Activated CD8-positive, alpha-beta memory T cell treated with anti-CD3 and anti-CD28 coated beads for 48 hours (primary cell): ENCODE data around the gene DCTPP1.
"Not testable (repeated sequence)": the region's sequence is repeated elsewhere in the genome, so short reads cannot be mapped to it uniquely, and the experiment has no call there.

ENCODE experiments used
- DNase-seq, 3 experiments: peaks; one replicate each; pipeline ENCODE4 v3.0.0-alpha.2; 2020; ENCODE audit warnings: low read depth in 2 of 3, low spot score in 2 of 3

DCTPP1 gene

DNA sequence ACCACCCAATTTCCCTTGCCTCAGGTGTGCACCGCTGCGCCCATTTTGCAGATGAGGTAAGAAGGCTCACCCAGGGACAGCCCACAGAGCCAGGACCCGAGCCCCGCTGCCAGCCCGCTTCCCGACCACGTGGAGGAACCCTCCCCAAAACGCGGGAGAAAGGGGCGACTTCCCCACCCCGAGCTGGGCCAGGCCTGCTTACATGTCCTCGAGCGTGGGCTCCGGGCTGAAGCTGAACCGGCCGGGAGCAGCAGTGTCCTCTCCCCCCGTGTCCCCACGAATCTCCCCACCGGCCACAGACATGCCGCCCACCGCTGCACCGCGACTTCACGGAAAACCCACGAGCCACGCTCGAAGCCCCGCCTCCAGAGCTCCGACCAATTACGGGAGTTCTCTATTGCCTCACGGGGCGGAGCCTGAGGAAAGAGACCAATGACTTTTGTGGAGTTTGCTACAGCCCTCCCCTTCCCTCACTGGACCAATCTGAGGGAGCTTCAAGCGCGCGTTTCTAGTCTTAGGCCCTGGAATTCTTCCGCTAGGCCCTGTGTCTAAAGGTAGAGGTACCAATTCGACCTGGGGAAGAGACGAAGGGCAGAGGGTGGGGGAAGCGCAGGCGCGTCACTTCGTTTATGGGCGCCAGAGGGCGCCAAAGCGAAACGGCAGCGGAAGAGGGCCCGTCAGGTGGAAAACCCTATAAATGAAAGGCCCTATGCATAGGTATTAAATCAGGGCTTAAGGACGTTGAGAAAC is at the start of gene DCTPP1:
Gene DCTPP1 (minus strand): TSS at position 353 of the 750 bp plus-strand sequence. CDS start 50 bp downstream, at position 303.
- DNase-seq, result peak; percentile 77 to 86 (median 84)

DNA sequence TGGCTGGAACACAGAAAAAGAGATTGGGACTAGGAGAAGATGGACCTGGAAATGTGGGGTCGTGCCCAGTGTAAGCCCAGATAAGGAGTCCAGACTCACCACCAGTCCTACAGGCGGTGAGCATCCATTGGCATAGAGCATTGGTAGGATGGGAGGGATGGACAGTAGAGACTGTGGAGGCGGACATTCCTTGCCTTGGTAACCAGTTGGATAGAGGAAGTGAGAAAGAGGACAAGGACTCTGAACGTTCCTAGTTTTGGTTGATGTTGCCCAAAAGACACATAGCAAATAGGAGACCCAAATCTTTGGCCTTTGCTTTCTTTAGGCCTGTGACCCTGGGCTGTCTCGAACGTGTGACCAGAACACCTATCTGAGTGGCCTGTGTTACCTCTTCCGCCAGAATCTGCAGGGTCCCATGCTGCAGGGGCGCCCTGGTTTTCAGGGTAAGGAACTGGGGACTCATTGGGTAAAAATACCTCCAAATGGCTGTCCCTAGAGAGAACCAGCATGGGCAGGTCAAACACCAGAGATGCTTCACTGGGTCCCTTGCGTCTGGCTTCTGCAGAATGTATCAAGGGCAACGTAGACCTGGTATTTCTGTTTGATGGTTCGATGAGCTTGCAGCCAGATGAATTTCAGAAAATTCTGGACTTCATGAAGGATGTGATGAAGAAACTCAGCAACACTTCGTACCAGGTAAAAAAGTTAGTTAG is 49.1 kb upstream of the DCTPP1 start:
- no peak for DNase-seq

DNA sequence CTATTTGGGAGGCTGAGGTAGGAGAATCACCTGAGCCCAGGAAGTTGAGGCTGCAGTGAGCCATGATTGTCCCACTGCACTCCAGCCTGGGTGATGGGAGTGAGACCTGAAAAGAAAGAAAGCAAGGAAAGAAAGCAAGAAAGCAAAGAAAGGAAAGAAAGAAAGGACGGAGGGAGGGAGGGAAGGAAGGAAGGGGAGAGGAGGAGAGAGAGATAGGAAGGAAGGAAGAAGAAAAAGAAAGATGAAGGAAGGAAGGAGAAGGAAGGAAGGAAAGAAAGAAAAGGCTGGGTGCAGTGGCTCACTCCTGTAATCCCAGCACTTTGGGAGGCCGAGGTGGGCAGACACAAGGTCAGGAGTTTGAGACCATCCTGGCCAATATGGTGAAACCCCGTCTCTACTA is 47.9 kb upstream of the DCTPP1 start:
- not testable (repeated sequence) for DNase-seq

DNA sequence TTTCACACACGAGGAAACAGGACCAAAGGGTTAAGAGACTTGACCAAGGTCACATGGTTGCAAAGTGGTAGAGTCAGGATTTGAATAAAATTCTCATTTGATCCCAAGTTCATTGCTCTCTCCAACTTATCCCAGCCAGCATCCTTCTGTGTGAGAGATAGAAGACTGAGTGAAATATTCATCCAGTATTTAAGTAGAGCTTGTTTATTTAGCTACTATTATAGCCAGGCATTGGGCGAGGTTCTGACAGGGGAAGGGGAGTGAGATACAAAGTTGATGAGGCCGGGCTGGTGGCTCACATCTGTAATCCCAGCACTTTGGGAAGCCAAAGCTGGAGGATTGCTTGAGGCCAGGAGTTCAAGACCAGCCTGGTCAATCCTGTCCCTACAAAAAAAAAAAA is 47.2 kb upstream of the DCTPP1 start:
- no peak for DNase-seq

DNA sequence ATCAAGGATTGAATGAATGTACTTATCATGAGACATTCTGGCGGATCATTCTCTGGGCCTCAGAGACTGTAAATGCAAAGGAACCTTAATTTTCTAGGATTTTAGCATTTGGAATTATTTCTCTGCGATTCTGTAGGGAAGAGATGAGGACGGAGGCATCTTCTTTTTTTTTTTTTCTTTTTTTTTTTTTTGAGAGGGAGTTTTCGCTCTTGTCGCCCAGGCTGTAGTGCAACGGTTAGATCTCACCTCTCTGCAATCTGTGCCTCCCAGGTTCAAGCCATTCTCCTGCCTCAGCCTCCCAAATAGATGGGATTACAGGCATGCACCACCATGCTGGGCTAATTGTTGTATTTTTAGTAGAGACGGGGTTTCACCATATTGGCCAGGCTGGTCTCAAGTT is 44.9 kb upstream of the DCTPP1 start:
- no peak for DNase-seq

DNA sequence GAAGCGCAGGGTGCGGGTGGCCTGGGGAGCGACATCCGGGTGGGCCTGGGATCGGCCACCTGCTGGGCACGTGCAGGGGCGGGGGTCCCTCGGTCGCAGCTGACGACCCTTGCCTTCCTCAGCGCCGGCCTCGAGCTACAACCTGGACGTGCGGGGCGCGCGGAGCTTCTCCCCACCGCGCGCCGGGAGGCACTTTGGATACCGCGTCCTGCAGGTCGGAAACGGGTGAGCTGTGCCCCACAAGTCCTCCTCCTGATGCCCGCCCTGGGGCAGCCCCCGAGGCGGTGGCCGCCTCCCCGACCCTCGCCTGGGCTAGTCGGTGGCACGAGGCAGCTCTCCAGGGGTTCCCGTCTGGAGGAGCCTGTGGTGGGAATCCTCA is 44.2 kb upstream of the DCTPP1 start:
- no peak for DNase-seq

DNA sequence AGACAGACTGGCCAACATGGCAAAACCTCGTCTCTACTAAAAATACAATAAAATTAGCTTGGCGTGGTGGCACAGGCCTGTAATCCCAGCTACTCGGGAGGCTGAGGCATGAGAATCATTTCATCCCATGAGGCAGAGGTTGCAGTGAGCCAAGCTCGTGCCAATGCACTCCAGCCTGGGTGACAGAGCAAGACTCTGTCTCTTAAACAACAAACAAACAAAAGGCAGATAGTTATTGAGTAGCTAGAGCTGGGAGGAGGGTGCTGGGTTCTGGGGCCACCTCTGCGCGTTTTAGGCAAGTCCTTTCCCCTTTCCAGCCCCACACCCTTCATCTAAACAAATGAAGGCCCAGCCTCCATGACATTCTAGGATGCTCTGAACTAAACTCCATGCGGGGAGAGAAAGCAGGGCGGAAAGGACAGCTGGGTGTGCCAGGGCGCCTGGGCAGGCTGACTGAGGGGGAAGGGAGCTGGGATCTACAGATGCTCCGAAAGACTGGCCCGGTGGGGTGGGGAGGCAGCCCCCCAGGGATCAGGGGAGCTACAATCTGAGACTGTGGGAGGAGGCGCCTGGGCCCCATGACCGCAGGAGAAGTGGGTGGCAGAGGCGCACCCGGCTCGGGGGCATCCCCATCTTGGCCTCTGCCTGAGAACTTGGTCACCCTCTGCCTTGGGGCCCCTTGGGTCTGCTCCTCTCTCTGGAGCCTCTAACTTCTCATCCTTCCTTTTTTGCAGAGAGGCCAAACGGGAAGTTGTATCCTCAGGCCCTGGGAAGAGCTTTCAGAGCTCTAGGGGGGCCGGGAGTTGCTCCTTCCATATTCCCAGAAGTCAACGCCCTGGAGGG is 43.6 kb upstream of the DCTPP1 start:
- DNase-seq, result peak; percentile 44 to 62 (median 49)

DNA sequence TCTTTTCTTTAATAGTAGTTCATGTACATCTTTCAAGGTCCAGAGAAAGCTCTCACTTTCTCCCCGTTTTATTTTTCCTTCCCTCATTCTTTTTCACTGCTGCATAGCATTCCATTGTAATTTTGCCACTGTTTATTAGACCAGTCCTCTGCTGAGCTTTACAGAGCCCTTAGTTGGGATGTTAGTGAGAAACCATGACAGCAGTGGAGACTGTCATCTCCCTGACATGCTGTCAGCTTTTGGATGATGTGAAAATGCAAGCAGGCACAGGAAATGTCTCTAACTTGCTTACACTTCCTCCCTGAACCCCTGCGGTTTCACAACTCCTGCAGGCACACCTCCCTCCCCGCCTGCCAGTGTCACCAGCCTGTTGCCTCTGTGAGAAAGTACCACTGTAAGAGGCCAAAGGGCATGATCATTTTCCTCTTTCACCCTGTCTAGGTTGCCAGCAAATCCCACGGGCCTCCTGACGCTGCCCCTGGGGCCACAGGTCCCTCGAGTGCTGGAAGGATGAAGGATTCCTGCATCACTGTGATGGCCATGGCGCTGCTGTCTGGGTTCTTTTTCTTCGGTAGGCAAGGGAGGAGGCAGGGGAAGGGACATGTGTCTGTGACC is 42.6 kb upstream of the DCTPP1 start, which contains the start of gene ITGAL:
Gene ITGAL (plus strand): TSS at position 415 of the 615 bp plus-strand sequence. CDS start 96 bp downstream, at position 511.
- DNase-seq, result peak; percentile 34 to 71 (median 52)

DNA sequence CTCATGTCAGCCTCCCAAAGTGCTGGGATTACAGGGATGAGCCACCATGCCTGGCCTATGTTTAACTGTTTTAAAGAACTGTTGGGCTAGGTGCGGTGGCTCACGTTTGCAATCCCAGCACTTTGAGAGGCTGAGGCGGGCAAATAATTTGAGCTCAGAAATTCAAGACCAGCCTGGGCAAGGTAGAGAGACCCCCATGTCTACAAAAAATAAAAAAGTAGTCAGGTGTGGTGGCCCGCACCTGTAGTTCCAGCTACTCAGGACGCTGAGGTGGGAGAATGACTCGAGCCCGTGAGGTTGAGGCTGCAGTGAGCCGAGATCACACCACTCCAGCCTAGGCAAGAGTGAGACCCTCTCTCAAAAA is 40.8 kb upstream of the DCTPP1 start:
- DNase-seq, result no peak

DNA sequence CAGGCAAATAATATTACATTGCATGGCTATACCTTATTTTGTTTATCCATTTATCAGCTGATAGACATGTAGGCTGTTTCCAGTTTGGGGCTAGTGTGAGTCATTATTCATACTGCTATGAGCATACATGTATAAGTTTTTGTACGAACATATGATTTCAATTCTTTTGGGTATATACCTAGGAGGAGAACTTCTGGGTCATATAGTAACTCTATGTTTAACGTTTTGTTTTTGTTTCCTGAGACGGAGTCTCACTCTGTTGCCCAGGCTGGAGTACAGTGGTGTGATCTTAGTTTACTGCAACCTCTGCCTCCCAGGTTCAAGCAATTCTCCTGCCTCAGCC is 40.3 kb upstream of the DCTPP1 start:
- DNase-seq, result no peak

DNA sequence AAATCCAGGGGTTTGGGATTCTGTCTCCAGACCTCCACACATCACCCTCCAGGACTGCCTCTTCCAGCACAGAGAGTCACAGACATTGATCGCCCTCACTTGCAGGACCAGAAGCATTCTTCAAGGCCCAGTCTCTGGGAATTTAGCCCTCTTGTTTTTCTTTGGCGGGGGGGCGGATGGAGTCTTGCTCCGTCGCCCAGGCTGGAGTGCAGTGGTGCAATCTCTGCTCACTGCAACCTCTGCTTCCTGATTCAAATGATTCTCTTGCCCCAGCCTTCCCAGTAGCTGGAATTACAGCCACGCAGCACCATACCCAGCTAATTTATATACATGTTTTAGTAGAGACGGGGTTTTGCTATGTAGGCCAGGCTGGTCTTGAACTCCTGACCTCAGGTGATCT is 34.2 kb upstream of the DCTPP1 start:
- no peak for DNase-seq

DNA sequence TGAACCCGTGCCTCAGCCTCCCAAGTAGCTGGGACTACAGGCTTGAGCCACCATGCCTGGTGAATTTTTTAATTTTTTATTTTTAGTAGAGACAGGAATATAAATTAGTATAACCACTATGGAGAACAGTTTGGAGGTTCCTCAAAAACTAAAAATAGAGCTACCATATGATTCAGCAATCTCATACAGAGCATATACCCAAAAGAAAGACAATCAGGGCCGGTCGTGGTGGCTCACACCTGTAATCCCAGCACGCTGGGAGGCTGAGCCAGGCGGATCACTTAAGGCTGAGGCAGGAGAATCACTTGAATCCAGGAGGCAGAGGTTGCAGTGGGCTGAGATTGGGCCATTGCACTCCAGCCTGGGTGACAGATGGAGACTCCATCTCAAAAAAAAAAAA is 31.6 kb upstream of the DCTPP1 start:
- DNase-seq, result not testable (repeated sequence)

DNA sequence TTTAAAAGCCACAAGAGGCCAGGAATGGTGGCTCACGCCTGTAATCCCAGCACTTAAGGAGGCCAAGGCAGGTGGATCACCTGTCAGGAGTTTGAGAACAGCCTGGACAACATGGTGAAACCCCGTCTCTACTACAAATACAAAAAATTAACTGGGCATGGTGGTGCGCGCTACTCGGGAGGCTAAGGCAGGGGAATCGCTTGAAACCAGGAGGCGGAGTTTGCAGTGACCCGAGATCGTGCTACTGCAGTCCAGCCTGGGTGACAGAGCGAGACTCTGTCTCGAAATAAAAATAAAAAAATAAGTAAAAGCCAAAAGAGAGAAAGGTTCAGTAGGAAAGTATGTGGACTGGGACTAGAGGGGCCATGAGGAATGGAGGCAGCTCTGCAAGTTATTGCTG is 29.6 kb upstream of the DCTPP1 start:
- no peak for DNase-seq

DNA sequence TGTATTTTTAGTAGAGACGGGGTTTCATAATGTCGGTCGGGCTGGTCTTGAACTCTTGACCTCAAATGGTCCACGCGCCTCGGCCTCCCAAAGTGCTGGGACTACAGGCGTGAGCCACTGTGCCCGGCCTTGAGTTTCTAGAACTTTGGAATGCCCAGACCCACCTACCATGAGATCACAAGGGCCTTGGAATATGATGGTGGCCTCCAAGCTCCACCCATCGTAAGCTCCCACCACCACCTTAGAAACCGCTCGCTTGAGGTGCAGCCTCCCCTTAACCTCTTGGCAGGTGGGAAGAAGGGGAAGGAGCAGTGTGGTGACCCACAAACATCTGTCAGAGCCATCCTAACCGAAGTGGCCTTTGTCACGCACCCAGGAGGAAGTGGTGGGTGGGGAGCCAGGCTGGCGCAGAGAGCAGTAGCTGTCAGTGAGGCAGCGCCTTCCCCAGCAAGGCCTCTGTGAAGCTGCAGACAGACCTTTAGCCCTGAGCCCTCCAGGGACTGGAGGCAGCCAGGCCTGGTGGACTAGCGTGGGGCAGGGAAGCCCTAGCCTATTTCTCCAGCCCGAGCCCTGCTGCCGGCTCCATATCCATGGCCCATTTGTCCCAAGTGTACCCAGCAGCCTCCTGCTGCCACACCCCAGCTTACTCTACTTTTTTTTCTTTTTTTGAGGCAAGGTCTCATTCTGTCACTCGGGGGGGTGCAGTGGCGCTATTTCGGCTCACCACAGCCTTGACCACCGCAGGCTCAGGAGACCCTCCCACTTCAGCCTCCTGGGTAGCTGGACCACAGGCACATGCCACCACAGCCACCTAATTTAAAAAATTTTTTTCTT is 28.9 kb upstream of the DCTPP1 start:
- peak; percentile 69 to 80 (median 79) for DNase-seq

DNA sequence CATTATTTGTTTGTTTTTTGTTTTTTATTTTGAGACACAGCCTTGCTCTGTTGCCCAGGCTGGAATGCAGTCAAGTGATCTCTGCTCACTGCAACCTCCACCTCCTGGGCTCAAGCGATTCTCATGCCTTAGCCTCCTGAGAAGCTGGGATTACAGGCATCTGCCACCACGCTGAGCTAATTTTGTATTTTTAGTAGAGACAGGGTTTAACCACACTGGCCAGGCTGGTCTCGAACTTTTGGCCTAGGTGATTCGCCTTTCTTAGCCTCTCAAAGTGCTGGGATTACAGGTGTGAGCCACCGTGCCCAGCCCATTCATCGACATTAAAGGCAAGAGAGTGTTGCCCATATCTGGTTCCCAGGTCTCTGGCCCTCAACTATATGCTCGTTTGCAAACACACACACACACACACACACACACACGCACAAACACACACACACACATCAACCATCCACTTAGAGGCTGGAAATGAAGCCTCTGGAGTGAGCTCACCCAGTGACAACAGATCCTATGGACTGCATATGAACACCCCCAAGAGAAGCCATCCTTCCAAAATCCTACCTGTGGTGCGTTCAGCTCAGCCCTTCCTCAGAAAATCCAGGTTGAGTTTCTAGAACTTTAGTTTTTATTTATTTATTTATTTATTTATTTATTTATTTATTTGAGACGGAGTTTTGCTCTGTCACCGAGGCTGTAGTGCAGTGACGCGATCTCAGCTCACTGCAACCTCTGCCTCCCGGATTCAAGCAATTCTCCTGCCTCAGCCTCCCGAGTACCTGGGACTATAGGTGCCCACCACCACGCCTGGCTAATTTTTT is 28.1 kb upstream of the DCTPP1 start:
- no peak for DNase-seq

DNA sequence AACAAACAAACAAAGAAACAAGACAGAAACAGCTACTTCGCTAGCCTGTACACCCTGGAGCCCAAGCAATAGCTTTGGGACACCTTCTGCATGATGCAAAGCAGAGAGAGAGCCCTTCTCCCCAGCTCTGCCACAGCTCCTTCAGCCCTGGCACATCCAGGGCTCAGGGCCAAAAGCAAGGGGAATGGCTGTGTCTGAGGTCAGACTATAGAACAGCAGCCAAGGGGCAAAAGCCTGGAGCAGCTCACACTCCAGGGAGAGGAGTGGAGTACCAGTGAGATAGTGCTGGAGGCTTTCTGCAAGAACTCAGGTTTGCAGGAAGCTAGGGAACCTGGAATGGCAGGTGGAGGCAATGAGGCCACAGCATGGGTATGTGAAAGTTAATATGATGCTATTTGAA is 27.4 kb upstream of the DCTPP1 start:
- DNase-seq, result no peak

DNA sequence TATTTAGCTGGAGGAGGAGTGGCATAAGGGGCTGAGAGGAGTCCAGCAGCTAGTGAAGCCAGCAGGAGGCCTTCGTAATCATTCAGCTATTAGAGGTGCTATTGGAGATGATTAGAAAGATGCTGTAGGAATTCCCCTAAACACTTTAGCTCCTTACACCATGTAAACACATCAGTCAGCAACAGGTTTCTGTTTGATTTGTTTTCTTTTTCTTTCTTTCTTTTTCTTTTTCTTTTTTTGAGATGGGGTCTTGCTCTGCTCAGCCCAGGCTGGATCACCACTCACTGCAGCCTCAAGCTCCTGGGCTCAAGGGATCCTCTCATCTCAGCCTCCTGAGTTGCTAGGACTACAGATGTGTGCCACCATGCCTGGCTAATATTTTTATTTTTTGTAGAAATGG is 26.5 kb upstream of the DCTPP1 start:
- no peak for DNase-seq

DNA sequence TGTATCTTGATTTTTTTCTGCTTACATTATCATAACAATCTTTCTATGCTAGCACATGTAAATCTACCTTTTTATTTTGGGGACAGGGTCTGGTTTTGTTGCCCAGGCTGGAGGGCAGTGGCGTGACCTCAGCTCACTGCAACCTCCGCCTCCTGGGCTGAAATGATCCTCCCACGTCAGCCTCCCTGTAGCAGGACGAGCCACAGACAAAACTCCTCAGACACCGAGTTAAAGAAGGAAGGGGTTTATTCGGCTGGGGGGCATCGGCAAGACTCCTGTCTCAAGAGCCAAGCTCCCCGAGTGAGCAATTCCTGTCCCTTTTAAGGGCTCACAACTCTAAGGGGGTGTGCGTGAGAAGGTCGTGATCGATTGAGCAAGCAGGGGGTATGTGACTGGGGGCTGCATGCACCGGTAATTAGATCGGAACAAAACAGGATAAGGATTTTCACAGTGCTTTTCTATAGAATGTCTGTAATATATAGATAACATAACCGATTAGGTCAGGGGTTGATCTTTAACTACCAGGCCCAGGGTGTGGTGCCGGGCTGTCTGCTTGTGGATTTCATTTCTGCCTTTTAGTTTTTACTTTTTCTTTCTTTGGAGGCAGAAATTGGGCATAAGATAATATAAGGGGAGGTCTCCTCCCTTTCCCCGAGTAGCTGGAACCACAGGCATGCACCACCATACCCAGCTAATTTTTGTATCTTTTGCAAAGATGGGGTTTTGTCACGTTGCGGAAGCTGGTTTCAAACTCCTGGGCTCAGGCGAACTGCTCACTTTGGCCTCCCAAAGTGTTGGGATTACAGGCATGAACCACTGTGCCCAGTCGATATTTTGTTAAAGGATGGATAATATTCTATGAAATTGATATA is 23.1 kb upstream of the DCTPP1 start:
- not testable (repeated sequence) for DNase-seq

DNA sequence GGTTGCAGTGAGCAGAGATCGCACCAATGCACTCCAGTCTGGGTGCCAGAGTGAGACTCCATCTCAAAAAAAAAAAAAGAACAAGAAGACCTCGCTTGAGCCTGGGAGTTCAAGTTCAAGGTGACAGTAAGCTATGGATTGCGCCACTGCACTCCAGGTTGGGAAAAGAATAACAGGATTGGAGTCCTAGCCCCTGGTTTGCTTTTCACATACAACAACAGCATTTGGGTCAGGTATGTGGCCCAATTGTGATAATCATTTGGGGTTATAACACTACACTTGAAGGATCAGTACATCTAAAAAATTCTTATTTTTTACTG is 19.2 kb upstream of the DCTPP1 start:
- DNase-seq, result no peak
